Activated CD4-positive, alpha-beta T cell treated with anti-CD3 and anti-CD28 coated beads for 4 hours (primary cell): ENCODE results near the gene LAMB4.
"Not testable (repeated sequence)": the region's sequence is repeated elsewhere in the genome, so short reads cannot be mapped to it uniquely, and the experiment has no call there.

Source experiments
- DNase-seq, 2 donors: peaks; one replicate each; pipeline ENCODE4 v3.0.0-alpha.2; 2020

LAMB4 gene

DNA sequence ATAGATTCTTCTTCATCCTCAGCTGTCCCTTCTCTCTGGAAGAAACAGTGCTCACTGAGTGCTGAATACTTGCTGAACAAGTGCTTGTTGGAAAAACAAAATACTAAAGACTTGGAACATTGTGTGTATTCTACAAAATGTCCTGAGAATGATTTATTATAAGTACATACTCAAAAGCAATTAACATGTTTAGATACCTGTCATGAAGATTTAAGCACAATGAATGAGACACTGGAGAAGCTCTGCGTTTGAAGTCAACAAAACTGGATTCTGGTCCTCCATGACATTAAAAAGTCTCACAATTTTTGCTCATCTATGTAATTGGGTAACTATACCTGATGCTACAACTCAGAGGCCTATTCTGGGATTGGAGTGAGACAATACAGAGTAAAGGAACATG is 92.4 kb downstream of the LAMB4 start:
- DNase-seq: no peak

DNA sequence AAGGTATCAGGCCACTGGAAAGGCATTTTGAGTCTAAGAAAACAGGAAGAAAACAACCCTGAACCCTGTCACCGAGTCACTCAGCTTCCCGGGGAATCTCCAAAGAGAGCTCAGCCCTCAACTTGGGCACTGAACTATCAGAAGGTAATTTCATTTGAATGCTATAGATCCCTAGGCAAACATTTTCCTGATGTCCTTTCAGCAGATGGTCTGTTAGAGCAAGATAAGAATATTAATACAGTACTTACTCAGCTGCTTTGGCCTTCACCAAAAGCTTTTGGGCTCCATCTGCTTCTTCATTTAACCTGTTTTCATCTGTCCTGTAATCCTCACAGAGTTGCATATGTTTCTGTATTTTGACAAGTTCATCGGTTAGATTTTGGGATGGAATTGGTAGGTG is 93.0 kb downstream of the LAMB4 start:
- no peak for DNase-seq

DNA sequence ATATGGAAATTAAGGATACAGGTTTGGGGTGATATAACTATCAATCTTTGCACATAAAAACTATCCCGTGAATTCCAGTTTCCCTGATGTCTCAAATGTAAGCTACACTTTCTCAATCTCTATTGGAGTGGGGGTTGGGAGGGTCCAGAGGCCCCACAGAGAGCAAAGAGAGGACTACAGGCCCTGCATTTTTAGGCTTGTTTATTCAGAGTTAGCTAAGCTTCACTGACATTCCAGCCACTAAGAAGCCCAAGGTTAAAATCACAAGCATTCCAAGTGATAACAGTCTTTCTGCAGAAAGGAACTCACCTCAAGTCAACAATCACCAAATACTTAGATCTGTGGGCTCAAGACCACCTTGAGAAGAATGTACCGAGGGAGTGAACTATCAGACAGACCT is 95.6 kb downstream of the LAMB4 start:
- DNase-seq: no peak

GRCh38 chr7:108033776-108034497 is 96.2 kb downstream of the LAMB4 start:
- DNase-seq: no peak

DNA sequence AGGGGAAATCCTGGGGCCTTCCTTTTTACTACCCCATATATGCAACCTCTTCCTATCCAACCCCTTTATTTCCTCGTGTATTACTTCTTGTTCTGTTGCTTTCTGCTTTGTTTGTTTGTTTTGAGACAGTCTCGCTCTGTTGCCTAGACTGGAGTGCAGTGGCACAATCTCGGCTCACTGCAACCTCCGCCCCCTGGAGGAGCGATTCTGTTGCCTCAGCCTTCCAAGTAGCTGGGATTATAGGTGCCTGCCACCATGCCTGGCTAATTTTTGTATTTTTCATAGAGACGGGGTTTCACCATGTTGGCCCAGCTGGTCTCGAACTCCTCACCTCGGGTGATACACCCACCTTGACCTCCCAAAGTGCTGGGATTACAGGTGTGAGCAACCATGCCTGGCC is 96.9 kb downstream of the LAMB4 start:
- DNase-seq: not testable (repeated sequence)

GRCh38 chr7:108030516-108030915 is 99.6 kb downstream of the LAMB4 start:
- no peak for DNase-seq

DNA sequence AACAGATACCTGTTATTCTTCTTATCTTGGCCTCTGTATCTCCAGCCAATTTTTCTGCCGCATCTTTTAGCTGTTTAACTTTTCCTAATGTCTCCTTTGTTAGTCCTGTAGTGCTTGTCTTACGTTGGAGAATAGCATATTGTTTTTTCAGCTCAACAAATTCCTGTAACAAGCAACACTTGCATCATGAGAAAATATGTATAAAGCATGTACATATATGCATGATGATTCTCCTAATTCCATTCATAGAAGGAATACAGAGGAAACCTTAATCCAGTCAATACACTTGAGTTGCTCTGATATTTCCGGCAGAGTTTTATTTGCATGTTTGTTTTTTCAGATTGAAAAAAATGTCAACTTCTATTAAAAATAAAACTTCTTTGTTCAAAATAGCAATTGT is 101.1 kb downstream of the LAMB4 start:
- DNase-seq: no peak

- no peak for DNase-seq
Observed at GRCh38 chr7:108028111-108028510, 102.0 kb downstream of the LAMB4 start.

GRCh38 chr7:108027239-108027638 is 102.9 kb downstream of the LAMB4 start:
- DNase-seq: no peak

- DNase-seq: no peak
Observed at GRCh38 chr7:108026647-108027046, 103.5 kb downstream of the LAMB4 start.

- no peak for DNase-seq
Observed at GRCh38 chr7:108026116-108026515, 104.0 kb downstream of the LAMB4 start.

DNA sequence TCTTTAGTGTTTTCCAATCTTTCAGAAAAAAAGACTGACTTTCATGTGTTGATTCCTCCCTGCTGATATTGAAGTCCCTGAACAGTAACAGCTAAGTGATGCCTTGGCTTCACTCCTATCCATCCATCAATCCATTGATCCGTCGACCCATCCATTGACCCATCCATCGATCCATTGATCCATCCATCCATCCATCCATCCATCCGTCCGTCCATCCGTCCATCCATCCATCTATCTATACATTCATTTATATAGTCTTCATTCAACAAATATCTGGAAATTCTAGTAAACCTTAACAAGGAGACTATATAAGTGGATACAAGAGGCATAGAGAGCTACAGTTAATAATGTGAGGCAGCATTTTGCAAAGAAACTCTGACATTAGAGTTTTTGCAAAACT is 105.6 kb downstream of the LAMB4 start:
- DNase-seq: no peak

- no peak for DNase-seq
Observed at GRCh38 chr7:108020585-108020984, 109.6 kb downstream of the LAMB4 start.

DNA sequence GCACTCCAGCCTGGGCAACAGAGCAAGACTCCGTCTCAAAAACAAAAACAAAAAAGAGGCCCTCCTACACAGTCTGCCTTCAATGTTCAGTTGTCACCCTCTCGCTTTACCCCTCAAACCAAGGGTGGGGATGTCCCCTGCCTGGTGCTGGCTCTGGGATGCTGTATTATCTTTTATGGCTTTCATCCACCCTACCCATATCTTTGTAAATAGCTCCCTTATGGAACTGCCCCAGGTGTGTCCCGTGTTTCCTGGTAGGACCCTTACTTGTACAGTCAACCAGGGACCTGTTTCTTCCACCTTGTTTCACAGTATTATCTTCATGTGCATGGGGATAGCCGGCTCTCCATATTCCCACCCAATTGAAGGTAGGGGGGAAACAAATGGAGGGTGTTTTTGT is 111.5 kb downstream of the LAMB4 start:
- DNase-seq: no peak

DNA sequence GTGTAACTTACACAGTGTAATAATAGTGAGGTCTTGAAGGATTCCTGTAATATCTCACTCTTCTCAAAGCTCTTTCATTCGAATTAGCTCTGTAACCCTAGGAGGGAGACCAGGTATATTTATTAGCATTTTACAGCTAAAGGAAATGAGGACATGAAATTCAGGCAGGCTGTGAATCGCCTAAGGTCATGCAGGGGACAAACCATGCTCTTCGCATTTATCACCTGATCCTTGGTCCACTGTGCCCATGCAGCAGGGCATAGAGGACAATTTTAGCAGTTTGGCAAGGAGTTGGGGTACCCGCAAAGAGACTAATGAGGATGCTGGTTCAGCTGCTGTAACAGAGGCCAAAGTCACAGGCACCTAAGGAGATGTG is 112.4 kb downstream of the LAMB4 start:
- no peak for DNase-seq

DNA sequence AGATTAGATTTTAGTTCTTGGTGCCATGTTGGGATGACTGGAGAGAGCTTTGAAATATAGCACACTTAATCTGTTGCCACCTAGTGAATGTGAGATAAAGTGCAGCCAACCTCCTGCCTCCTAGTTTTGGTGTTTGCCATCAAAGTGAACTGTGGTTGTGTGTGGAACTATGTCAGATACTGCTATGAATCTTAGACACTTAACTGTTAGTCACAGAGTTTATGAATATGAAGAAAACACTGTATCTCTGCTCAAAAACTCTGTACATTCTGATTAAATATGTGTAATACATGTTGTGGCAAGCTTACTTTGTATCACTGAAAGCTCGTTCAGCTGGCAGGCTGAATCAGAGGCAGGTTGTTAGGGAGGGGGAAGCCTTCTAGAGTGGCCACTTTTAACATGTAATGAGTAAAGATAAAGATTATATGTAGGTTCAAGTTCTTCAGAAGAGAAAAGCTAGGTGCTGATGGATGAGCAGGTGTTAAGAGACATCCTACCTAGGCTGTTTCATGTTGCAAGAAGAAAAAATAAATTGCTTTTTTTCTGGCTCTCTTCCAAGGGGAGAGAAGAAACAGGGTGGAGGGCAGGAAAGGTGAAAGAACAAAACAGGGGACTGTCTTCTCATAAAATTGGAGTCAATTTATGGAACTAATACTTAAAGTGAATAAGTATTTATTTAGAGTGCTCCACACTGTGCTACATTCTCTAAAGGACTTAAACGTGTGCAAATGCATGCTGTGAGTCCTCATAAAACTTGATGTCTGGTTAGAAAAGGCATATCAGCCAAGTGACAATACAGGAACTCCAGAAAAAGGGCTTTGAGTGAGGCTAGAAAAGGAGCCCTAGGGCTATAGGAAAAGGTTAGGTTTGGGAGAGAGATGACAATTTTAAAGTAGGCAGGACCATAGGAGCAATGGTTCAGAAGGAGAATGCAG is 113.1 kb downstream of the LAMB4 start:
- no peak for DNase-seq

GRCh38 chr7:108015740-108016139 is 114.4 kb downstream of the LAMB4 start:
- no peak for DNase-seq

- DNase-seq: no peak
Observed at GRCh38 chr7:108014747-108015682, 115.1 kb downstream of the LAMB4 start.

DNA sequence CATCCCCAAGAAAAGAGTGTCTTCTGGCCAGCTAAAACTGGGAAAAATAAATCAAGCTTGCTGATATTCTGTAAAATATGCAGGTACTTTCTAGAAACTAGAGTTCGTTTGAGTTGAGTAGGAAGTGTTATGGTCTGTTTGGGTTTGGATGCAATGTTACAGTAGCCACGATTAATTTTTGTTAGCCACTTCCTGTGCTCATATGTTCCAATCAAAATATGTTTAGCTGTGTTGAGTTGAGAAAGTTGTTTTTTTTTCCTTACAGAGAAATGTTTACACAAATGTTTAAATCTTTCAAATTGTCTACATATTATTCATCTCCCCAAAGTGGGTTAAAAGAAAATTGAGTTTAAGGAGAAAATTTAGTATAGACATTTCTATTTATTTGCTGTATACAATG is 115.9 kb downstream of the LAMB4 start:
- no peak for DNase-seq

GRCh38 chr7:108012499-108013430 is 117.4 kb downstream of the LAMB4 start:
- DNase-seq: no peak

- no peak for DNase-seq
Observed at GRCh38 chr7:108010377-108010776, 119.8 kb downstream of the LAMB4 start.

GRCh38 chr7:108009873-108010272 is 120.3 kb downstream of the LAMB4 start:
- no peak for DNase-seq
